Glomerular endothelial cell (primary cell): Measurements from ENCODE around the gene RALGDS. TPM values are rescaled to one million over a fixed set of nuclear protein-coding genes. Genes with fewer than 3 reads are reported as not detected.

Source experiments
- DNase-seq: peaks from one replicate; pipeline ENCODE4 v3.0.0-alpha.2; 2011; ENCODE audit warnings: low read depth, low spot score; ENCODE audit errors: extremely low read depth
- total RNA-seq: library from RNA; depleted of rRNA; stranded (reverse); fragments of >200 nt; gene quantifications from 2 replicates; pipeline ENCODE4 v1.2.3, GENCODE V29; 2015

RALGDS gene
- total RNA-seq, 1 donor from 2014 or later = 99.4 TPM

DNA sequence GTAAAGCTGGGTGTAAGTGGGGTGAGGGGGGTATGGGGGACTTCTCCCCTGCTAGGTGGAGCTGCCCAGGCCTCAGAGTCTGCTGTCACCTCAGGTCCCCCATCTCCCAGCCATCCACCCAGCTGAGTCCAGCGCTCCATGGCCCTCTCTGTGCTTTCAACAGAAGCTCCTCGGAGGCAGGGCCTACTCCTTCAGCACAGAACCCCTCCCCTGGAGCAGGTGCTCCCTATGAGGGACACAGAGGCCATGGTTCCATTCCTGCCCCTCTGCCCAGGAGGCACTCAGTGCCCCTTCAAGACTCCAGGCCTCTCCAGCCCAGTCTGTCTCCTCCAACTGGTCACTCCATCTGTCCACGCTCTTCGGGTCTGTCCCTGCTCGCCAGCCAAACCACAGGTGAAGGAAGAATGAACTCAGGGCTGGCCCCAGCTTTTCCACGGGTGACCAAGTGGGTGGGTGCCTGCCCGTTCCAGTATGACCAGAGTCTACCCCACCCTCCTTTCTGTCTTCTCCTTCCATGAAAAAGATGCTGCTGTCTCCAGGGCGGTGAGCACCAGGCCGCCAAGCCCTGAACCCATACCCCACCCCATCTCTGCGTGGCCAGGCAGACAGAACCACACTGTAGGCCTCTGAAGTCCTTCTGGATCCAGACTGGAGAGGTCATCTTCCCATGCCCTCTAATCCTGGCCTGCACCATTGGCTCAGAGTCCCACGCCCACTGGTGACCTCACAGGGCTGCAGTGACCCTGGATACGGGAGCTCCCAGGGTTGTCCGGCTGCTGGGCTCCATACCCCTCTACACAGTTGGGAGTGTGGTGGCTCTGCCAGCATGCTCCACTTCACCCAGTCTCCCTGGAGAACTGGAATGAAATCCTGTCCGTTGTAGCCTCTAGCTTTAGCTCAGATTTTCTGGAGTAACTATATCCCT, 30.8 kb upstream of the RALGDS start:
- DNase-seq = no peak

GRCh38 chr9:133151041-133151440, 30.0 kb upstream of the RALGDS start:
- no peak for DNase-seq

DNA sequence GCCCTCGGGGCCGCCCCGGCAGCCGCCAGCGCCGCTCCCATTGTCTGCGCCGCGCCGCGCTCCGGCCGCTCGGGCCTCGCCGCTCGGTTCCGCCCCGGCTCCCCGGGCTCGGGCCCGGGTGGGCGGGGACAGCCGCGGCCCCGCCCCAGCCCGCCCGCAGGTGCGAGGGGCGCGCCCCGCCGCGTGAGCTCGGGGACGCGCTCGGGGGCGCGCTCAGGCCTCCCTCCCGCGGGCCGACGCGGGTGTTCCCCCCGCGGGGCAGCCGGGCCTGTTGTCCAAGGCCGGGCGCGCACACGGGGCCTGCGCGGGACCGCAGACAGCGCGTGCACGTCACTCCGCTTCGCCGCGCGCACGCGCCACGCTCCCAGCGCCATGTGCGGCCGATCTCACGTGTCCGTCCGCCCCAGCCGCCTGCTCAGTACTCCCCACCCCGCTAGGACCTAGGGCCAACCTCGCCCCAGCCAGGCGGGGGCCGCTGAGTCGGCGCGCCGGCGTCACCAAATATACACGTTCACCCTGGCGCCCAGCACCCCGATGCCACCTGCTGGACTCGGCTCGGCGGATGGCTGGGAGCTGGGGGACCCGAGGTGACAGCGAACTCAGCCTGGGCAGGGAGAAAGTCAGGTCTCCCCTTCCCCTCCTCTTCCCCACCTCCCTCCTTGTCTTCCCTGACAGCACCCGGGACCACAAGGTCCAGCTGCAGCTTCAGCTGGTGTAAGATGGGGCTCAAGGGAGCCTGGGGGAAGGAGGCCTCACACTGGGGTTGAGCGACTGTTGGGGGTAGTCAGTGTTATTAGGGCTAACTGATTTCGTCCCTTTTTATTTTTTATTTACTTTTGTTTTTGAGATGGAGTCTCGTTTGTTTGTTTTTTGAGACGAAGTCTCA, 28.3 kb upstream of the RALGDS start:
- DNase-seq = no peak

GRCh38 chr9:133148199-133149129, 27.4 kb upstream of the RALGDS start:
- DNase-seq = no peak

DNA sequence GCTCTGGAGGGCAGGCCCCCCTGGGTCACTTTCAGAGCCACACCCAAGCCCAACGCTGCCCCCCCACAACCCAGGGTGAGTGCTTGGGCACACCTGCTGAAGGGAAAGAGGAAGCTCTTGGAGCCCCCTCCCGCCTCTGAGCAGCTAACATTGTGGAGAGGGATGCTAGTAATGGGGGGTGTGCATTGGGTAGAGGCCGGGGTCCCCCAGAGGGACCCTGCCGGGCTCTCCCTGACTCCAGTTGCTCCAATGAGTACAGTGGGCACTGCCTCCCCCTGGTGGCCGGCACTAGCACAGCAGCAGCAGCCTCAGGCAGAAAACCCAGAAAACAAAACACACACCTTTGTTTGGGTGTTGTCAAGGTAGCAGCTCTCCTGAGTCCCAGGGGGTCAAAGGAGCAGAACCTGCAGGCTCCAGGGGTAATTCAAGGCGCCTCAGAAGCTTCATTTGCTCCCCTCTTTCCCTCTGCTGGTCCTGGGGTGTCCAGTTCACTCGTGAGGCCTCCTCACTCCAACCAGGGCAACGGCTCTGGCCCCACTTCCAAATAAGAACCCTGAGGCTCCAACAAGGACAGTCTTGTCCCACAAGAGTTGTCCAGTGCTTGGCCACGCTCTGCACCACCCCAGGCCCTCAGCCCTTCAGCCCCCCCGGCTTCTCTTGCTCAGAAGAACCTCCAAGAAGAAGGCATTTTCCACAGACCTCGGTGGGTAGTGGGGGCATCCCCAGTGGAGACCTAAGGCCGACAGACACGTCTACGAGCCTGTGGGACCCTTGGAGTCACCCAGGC, 26.6 kb upstream of the RALGDS start:
- DNase-seq = no peak

DNA sequence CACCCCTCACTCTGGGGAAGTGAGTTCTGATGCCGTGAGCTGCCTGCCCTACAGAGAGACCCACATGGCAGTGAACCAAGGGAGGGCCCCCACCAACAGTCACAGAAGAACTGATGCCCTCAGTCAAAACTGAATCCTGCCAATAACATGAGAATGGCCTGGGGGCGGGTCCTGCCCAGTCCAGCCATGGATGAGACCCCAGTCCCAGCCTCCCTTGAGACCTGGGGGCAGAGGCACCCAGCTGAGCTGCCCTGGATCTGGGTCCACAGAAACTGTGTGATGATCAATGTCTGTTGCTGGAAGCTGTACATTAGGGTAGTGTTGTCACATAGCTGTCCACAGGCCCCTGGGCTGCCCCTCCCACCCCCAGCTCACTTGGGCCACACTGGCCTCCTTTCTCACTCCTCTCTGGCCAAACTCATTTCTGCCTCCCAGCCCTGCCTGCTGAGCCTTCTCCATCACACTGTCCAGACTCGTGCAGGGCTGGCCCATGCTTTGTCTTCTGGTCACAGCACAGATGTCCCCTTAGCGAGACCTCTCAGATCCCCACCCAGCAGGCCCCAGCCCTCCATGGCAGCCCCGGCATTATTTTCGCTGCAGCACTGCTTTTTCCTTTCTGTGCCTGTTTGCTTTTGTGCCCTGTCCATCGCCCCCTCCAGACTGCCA, 25.8 kb upstream of the RALGDS start:
- no peak for DNase-seq

- DNase-seq = no peak
Observed at GRCh38 chr9:133144904-133145851, 24.1 kb upstream of the RALGDS start.

DNA sequence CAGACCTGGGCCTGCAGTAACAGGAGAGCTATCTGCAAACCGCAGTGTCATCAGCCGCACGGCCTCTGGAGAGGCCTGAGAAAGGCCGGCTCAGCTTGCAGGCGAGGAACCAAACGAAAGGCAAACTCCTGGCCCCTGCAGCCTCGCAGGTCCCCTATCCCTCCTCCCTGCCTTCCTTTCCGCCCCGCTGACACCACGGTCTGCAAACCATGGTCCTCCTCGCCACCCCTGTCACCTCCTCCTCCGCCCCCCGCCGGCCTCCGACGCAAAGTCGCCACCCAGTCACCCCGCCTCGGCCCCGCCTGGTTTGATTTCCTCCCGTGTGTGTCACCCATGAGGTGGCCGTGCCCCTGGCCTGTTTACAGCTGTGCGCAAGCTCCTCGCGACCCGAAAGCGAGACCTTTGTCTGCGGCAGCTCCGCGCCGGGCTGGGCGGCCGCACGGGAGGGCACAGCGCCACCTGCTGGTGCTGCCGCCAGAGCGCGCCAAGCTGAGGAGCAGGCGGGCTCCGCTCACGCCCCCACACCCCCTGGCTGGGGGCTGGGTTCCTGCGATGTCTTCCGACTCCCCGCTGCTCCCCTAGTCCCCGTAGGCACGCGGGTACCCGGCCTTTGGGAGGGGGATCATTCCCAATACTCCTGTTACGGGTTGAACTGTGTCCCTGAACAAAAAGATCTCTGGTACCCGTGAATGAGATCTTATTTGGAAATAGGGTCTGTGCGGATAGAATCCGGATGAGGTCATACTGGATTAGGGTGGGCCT, 23.3 kb upstream of the RALGDS start:
- no peak for DNase-seq

DNA sequence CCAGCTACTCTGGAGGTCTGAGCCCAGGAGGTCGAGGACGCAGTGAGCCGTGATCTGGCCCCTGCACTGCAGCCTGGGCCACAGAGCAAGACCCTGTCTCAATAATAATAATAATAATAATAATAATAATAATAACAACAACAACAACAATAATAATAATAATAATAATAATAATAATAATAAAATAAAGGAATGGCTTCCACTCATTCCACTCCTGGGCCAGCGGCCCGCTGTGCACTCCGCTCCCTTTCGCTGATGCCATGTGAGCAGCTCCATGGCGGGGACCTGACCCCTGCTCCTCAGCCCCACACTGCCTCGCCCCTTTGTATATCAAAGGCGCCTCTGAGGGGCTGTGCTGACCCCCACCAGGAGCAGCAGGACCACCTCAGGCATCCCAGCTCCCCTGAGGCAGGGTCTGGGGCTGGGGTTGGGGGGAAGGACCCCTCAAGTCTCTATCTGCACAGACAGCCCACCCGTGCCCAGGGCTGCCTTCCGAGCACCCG, 22.6 kb upstream of the RALGDS start:
- no peak for DNase-seq

DNA sequence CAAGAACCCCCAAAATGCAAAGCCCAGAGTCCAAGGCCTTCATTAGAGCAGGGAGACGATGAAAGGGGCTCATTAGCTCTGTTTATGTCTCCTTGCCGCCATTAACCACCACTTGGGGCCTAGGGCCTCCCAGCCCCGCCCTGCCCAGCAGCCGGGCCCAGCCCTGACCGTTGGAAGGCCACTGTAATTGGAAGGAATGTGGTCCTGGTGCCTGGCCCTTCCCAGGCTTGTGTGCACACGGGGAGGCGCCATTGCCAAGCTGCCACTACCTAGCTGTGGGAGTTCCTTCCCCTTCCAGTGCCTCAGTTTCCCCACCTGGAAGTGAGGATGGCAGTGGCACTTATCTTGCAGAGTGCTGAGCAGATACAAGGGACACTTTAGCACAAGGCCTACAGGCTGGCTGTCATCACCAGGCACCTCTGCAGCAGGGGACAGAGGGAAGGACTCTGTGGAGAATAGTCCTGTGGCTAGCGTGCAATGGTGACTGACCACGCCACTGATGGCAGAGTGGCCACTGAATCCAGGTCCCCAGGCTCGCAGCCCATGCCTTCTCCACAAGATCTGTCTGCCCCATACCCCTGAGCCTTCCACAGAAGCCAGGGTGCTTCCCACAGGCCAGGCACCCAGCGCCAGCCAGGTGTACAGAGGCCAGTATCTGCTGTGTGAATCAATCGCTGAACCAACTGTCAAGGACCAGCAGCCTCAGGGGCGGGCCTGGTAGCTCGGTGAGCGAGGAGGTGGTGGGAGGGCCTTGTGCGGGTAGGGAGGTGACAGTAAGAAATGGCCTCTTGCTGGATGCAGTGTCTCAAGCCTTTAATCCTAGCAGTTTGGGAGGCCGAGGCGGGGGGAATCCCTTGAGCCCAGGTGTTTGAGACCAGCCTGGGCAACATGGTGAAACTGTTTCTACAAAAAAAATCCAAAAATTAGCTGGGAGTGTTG, 21.9 kb upstream of the RALGDS start:
- no peak for DNase-seq

- DNase-seq = no peak
Observed at GRCh38 chr9:133141833-133142595, 21.0 kb upstream of the RALGDS start.

DNA sequence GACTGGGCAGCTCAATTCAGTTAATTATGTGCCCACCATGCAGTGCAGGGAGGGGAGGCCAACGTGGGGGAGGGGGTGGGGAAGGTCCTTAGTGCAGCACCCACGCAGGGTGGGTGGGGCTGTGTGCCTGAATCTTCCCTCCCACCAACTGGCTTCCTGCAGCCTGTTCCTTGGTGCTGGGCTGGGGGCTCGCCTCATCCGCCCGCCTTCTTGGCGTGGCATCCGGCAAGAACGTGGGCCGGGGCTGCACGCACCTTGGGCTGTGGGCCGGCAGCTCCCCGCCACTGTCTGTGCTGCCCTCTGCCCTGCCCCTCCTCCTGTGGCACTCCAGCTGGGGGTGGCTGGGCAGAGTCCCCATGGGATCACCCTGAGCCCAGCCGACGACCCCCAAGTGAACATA, 19.6 kb upstream of the RALGDS start:
- no peak for DNase-seq

GRCh38 chr9:133140174-133140505, 19.1 kb upstream of the RALGDS start:
- no peak for DNase-seq

GRCh38 chr9:133139246-133140173, 18.5 kb upstream of the RALGDS start:
- no peak for DNase-seq
